ENCODE results near the gene SKOR2. TPM values are rescaled to one million over a fixed set of nuclear protein-coding genes. Genes with fewer than 3 reads are reported as not detected.
"Not testable (repeated sequence)": the region's sequence is repeated elsewhere in the genome, so short reads cannot be mapped to it uniquely, and the experiment has no call there.

SKOR2 gene
- total and polyA plus RNA-seq, 2 experiments from 2014 or later: 0.10 to 0.42 TPM

- Histone ChIP-seq H3K79me2 (replicated peaks; ENCODE audit: insufficient read depth) (no peaks in the 10 kb centered on the region), H2AFZ (no peak overlapping the region), H4K20me1 (replicated peaks; ENCODE audit: insufficient read depth) (no peaks in the 10 kb centered on the region), H3K27me3 (ENCODE audit: insufficient read depth) (no peaks in the 10 kb centered on the region), H3K4me2 (no peak overlapping the region), H3K36me3 (ENCODE audit: insufficient read depth) (no peaks in the 10 kb centered on the region), H3K27ac (ENCODE audit: low read depth) (no peak overlapping the region), H3K9me2 (ENCODE audit: insufficient read depth) (no peaks in the 10 kb centered on the region), H3K4me1 (ENCODE audit: insufficient read depth) (0 out of 2 replicates have a peak, but pooled peaks cover 3% of the 10 kb centered on the region), H3F3A (replicated peaks; ENCODE audit: low read depth) (no peaks in the 10 kb centered on the region), H3K4me3 (no peak overlapping the region)
- H3K4me1 Mint-ChIP-seq: no peaks in the 10 kb centered on the region; the same call in 2 of the 3 replicates
- ATAC-seq: no peak
- peaks cover 23% of the 10 kb centered on the region for H3K9me3 Mint-ChIP-seq
- H3K27ac Mint-ChIP-seq: no peak overlapping the region
- peak; percentile 51 for DNase-seq (ENCODE audit: low spot score)
- H3K27me3 Mint-ChIP-seq (ENCODE audit: insufficient read depth, low read depth, poor library complexity): peaks cover 5% of the 10 kb centered on the region
- H3K36me3 Mint-ChIP-seq (ENCODE audit: low read depth): peaks cover 14% of the 10 kb centered on the region; the same call in 2 of the 3 replicates
- TF ChIP-seq POLR2AphosphoS5 (IDR thresholded peaks at IDR 0.05; ENCODE audit: low read depth) (no peak), CTCF (conservative IDR thresholded peaks at IDR 0.05; ENCODE audit: low read depth in 2 of 2) (no peak)
- H3K4me3 Mint-ChIP-seq: no peak overlapping the region
Measured at GRCh38 chr18:47184419-47185050, 66.9 kb downstream of the SKOR2 start.

GRCh38 chr18:47182156-47182555 is 69.3 kb downstream of the SKOR2 start:
- not testable (repeated sequence) for H3K27me3 ChIP-seq (ENCODE audit: insufficient read depth); H3K4me1 ChIP-seq (ENCODE audit: insufficient read depth); DNase-seq (ENCODE audit: low spot score); ATAC-seq; H3K27ac Mint-ChIP-seq; H3K4me3 ChIP-seq; H3K27ac ChIP-seq (ENCODE audit: low read depth); H3F3A ChIP-seq (replicated peaks; ENCODE audit: low read depth); H3K9me2 ChIP-seq (ENCODE audit: insufficient read depth); H3K79me2 ChIP-seq (replicated peaks; ENCODE audit: insufficient read depth); H3K36me3 ChIP-seq (ENCODE audit: insufficient read depth); H3K4me3 Mint-ChIP-seq; H3K4me1 Mint-ChIP-seq; H2AFZ ChIP-seq; H4K20me1 ChIP-seq (replicated peaks; ENCODE audit: insufficient read depth); H3K27me3 Mint-ChIP-seq (ENCODE audit: insufficient read depth, low read depth, poor library complexity); H3K4me2 ChIP-seq
- Mint-ChIP-seq H3K9me3 (peaks cover 23% of the 10 kb centered on the region), H3K36me3 (ENCODE audit: low read depth) (peaks cover 14% of the 10 kb centered on the region; the same call in 2 of the 3 replicates)

- Histone ChIP-seq H3K27me3 (ENCODE audit: insufficient read depth) (no peaks in the 10 kb centered on the region), H3K27ac (ENCODE audit: low read depth) (no peak overlapping the region), H3K4me2 (no peak overlapping the region), H3K36me3 (ENCODE audit: insufficient read depth) (no peaks in the 10 kb centered on the region), H3K79me2 (replicated peaks; ENCODE audit: insufficient read depth) (no peaks in the 10 kb centered on the region; the same call in 1 of the 2 replicates), H2AFZ (no peak overlapping the region), H4K20me1 (replicated peaks; ENCODE audit: insufficient read depth) (no peaks in the 10 kb centered on the region), H3K4me3 (no peak overlapping the region), H3K4me1 (ENCODE audit: insufficient read depth) (0 out of 2 replicates have a peak, but pooled peaks cover 8% of the 10 kb centered on the region), H3F3A (replicated peaks; ENCODE audit: low read depth) (no peaks in the 10 kb centered on the region), H3K9me2 (ENCODE audit: insufficient read depth) (no peaks in the 10 kb centered on the region)
- Mint-ChIP-seq H3K36me3 (ENCODE audit: low read depth) (peaks cover 11% of the 10 kb centered on the region; the same call in 2 of the 3 replicates), H3K4me1 (no peaks in the 10 kb centered on the region; the same call in 2 of the 3 replicates), H3K9me3 (peaks cover 19% of the 10 kb centered on the region), H3K27me3 (ENCODE audit: insufficient read depth, low read depth, poor library complexity) (peaks cover 6% of the 10 kb centered on the region), H3K4me3 (no peak overlapping the region), H3K27ac (no peak overlapping the region)
- DNase-seq (ENCODE audit: low spot score) (no peak), ATAC-seq (no peak)
- no peak for TF ChIP-seq ZNF331 (CRISPR knock-in tag; IDR thresholded peaks at IDR 0.05; ENCODE audit: low read depth)
- TF ChIP-seq EZH2 (IDR thresholded peaks at IDR 0.05; ENCODE audit: low read depth, unreplicated experiment): no peak
- no peak for TF ChIP-seq CREB1 (CRISPR knock-in tag; IDR thresholded peaks at IDR 0.05; ENCODE audit: low read depth)
- TF ChIP-seq ETS1 (IDR thresholded peaks at IDR 0.05): no peak
- no peak for TF ChIP-seq CTCF (conservative IDR thresholded peaks at IDR 0.05; ENCODE audit: low read depth in 2 of 2)
- TF ChIP-seq REST (IDR thresholded peaks at IDR 0.05; ENCODE audit: unreplicated experiment): no peak
- TF ChIP-seq EZH2phosphoT487 (IDR thresholded peaks at IDR 0.05; ENCODE audit: unreplicated experiment): no peak
- TF ChIP-seq ZNF114 (CRISPR knock-in tag; IDR thresholded peaks at IDR 0.05): no peak
- no peak for TF ChIP-seq POLR2AphosphoS5 (IDR thresholded peaks at IDR 0.05; ENCODE audit: low read depth)
- TF ChIP-seq STAT1 (IDR thresholded peaks at IDR 0.05; ENCODE audit: unreplicated experiment): no peak
Measured at GRCh38 chr18:47180765-47181164, 70.7 kb downstream of the SKOR2 start.
